HCEC 1CT (cell line): ENCODE measurements around the gene NELL2.

Experiments used
- DNase-seq: peaks from one replicate; pipeline ENCODE4 v3.0.0-alpha.2; 2017

The NELL2 gene

DNA sequence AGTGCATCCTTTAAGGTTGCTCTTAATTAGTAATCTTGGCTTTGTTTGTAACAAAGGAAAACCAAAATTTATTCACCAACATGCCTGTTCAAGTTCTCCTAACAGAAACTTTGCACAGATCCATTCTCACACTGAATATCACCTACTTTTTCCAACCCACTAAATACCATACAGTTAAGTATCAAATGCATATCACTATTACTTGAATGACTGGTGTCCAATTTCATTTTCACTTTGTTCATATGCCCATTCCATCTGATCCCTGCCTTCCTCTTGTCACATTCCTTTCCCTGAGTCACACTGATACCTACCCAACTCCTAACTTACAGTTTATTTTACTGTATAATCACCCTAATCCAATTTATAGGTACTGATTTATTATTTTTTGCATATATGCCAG, 286.4 kb downstream of the NELL2 start:
- DNase-seq: no peak

DNA sequence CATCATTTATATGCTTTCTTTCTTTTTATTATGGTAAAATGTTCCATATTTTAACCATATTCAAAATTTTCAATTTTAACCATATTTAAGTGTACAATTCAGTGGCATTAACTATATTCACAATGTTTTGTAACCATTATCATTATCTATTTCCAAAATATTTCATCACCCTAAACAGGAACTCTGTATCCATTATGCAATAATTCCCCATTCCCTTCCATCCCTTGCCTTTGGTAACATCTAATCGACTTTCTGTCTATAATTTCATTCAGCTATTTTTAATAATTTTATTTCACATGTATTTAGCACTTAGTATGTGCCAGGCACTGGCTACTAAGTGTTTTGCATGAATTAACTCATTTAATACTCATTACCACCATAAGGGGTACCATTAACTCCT, 287.5 kb downstream of the NELL2 start:
- DNase-seq: no peak

DNA sequence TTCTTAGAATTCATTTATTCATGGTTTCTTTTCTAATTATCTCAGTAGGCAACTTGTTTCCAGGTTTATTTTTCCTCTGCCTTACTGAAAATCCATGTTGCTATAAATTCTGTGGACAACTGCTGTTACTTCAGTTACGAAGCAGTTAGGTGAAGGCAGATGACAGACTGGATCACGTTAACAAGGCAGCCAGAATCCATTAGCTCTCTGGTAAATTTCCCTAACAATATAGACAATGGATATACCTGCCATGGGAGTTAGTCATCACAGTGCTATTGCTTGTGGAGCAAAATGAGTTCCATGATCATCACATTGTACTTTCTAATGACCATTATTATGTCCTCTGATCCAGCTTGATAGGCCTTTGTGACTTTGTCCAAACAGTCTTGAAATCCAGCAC, 291.5 kb downstream of the NELL2 start:
- no peak for DNase-seq

DNA sequence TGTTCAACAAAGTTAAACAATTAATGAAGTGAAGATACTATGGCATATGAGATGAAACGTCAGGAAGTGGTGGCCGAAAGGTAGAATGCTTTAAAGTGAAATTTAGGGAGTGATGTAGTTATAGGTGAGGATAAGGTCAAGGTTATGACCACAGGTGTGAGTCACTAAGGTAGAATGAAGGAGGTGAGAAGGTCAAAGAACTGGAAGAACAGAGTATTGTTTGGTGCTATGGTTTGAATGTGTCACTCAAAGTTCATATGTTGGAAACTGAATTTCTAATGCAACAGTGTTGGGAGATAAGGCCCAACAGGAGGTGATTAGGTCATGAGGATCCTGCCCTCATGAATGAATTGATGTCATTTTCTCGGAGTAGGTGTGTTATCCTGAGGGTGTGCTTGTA, 293.6 kb downstream of the NELL2 start:
- no peak for DNase-seq

DNA sequence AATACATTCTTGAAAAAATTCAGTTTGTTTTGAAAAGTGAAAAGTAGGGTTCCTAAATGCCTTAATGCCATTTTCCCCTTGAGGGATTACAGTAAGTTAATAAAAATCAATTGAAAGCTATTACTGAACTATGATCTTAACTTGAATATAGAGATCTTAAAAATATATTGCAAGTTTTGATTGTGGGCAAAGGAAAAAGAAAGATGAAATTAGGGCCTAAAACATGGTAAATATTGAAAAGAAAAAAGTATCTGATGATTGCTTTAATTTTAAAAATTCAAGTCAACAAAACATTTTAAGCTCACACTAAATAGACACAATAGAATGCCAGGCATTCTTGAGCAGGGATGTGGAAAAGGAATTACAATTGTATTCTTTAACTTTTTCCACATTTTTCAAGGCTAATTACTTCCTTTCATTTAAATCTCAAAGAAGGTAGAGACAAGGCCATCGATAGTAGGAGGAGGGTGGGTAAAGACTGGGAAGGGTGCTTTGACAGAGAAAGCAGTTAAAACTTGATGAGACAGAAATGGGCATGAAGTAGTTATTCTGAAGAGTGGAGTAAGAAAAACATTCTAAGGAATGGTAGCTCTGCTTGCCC, 294.4 kb downstream of the NELL2 start:
- DNase-seq: no peak

DNA sequence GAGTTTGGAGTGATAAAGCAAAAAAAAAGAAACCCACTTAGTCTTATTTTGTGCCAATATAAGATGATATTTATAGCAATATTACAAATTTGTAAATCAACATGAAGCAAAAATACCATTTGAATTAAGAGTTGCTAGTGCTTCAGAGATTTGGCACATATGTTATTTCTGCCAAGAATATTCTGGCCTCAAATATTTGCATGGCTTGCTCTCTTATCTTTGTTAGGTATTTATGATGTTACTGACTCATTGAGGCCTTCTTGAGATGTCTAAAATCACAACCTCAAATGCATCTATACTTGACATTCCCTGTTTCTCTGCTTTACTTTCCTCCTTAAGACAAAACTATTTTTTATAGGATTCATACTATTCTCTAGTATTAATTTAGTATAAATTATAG, 301.5 kb downstream of the NELL2 start:
- no peak for DNase-seq

DNA sequence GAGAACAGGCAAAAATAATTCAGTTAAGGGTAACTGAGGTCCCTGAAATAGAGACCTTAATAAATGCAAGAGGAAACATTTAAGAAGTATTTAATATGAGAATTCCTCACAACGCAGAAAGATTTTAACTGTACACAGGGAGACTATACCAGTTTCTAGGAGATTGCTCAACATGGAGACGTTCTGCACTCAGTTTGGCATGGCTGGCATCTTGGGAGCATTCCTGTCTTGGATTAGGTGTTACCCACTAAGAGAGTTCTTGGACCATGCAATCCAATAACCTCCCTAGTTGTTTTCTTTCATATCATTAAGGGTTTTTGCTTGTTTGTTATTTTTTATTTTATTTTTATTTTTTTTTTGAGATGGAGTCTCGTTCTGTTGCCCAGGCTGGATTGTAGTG, 302.4 kb downstream of the NELL2 start:
- no peak for DNase-seq

DNA sequence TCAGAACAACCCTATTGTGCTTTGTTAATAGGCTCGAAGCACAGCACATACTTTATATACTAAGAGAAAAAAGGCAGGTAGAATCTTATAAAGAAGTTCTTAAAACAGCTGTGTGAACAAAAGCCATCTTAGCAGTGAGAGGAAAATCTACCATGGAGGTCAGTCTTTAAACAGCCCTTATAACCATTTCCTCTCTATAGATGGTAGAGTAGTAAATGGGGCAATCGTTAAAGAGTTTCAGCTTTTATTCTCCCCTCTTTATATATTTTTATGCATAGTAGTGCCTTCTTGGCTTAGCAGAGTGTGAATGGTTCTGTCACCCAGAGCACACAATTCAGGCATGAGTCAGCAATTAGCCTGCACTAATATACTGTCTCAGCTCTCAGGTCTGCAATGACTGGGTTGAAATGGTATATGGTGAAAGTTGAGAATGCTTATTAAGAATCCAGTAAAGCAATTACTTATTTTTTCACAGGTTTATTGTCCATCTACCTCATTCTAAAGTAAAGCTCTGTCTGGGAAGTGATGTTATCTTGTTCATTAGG, 305.0 kb downstream of the NELL2 start:
- DNase-seq: no peak

DNA sequence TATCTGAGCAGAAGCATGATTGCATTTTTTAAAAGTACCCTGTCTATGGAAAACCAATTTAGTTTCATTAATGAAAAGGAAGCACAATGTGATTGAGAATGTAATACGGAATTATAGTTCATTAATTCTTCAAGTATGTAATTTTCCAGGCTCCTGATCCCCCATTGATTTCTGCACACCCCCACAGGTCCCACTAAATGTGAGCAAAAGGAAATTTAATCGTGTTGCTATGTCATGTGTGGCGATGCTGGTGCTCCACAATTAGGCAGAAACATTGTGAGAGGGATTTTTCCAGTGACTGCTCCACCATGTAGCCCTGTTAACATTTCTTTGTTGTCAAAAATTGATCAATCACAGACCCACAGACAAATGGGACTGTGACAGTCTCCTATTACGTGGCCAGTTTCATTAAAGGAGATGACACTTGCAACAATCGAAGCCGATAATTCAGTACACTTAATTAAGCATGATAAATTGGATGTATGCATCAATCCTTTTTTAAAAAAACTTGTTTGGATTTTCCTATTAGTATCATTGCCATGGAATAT, 306.0 kb downstream of the NELL2 start:
- no peak for DNase-seq

DNA sequence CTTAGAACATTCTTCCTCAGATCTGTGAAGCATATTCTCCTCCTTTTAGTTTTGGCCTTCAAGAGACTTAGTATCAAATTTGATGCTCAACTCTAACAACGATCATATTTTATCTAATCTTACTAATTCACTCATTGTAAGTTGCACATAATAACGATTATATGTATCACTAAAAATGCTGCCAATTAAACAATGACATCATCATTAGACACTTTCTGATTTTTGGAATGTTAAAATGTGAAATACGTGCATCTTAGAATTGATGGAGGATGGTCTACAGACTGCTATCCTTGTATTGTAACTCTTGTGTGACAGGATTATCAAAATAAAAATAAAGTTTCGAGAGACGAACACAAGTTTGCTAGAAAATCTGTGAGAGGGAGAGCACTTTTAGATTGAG, 311.0 kb downstream of the NELL2 start:
- no peak for DNase-seq

DNA sequence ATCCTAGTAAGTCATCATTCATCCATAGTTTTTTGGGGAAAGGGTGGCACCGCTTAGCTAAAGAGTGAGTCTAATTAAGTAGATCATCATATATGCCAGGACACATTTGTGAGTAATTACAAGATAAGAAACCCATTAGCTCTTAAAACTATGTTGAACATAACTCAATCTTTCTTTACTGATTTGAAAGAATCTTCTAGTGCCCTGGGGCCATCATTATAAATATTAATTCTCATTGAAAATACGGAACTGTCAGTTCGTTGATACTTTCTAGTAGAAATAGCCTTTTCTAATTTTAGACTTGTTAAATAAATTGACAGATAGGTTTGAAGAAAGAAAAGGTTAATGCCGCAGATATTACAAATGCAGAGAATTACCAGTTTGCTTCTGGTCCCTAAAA, 312.6 kb downstream of the NELL2 start:
- DNase-seq: no peak

DNA sequence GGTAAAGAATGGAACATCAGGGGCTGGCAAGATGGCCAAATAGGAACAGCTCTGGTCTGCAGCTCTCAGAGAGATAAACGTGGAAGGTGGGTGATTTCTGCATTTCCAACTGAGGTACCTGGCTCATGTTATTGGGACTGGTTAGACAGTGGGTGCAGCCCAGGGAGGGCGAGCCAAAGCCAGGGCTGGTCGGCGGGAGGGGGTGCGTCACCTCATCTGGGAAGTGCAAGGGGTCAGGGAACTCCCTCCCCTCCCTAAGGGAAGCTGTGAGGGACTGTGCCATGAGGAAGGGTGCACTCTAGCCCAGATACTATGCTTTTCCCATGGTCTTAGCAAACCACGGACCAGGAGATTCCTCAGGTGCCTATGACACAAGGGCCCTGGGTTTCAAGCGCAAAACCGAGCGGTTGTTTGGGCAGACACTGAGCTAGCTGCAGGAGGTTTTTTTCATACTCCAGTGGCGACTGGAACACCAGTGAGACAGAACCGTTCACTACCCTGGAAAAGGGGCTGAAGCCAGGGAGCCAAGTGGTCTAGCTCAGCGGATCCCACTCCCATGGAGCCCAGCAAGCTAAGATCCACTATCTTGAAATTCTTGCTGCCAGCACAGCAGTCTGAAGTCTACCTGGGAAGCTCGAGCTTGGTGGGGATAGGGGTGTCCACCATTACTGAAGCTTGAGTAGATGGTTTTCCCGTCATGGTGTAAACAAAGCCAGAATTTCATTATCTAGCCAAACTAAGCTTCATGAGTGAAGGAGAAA, 317.6 kb downstream of the NELL2 start:
- DNase-seq: no peak

DNA sequence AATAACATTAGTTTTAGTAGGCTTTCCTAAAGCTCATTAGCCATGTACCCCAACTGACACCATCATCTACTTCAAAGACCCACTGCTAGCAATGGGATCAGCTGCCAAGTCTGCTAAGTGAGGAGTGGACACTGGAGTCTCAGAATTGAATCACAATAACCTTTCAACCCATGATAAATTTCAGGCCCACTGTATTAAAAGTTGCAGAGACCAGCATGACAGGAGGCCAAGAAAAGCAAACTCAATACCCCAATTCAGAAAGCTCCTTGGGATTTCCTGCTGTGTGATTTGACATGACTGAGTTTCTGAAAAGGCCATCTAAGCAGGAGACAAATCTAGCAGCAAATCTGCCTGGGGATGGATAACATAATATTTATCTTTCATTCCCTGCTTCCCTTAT, 320.7 kb downstream of the NELL2 start:
- DNase-seq: no peak

DNA sequence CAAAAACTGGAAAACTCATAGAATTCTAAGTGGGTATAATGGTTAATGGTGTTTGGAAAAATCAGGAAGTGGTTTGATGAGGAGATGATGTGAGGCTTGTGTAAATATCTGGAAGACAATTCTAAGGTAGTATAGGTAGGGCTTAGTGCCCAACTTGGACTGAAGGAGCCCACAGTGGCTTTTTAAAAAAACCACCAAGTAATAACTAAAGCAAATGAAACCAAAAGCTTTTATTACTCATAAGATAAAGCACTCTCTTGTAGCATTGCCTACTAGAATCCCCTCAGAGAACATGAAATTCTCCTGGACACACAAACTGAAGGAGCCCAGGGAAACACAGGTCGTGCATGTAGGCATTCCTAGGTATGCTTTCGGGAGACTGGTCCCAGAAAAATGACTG, 324.5 kb downstream of the NELL2 start:
- no peak for DNase-seq

DNA sequence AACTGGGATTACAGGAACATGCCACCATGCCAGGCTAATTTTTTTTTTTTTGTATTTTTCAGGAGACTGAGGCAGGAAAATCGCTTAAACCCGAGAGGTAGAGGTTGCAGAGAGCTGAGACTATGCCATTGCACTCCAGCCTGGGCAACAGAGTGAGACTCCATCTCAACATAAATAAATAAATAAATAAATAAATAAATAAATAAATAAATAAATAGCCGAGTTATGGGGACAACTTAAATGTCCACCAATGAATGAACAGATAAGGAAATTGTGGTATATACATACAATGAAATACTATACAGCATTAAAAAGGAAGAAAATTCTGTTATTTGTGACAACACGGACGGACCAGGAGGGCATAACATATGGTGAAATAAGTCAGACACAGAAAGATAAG, 325.7 kb downstream of the NELL2 start:
- DNase-seq: no peak

DNA sequence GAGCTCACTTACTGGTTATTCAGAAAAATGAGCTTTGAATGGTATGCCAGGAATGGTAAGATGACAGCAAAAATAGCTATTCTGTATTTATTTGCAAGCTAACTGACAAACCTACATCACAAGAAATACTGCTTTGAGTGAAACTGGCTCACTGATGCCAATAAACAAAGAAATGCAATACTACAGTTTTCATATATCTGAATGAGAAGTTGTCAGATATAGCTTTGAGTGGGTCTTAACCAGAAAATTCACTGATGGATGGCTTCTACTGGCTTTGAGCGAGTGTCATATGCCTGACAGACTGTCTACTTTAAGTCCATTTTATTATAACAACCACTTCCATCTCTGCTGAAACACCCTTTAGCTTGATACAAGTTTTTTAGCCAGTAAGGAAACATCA, 330.1 kb downstream of the NELL2 start:
- DNase-seq: no peak

DNA sequence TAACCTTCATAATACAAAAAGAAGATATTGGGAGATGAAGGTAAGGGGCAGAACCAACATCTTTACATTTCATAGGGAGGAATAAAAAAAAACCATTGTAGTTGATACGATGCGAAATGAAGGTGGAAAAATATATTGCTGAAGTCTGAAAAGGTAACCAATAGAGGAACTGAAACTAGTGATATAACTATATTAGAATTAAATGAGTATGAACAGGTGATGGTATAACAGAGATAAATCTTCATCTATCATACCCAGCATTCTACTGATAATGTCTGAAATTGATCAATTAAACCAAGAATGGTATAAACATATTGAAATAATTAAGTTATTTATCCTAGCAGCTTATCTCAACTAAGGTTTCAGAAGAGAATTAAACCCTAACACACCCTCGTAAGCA, 332.1 kb downstream of the NELL2 start:
- no peak for DNase-seq

DNA sequence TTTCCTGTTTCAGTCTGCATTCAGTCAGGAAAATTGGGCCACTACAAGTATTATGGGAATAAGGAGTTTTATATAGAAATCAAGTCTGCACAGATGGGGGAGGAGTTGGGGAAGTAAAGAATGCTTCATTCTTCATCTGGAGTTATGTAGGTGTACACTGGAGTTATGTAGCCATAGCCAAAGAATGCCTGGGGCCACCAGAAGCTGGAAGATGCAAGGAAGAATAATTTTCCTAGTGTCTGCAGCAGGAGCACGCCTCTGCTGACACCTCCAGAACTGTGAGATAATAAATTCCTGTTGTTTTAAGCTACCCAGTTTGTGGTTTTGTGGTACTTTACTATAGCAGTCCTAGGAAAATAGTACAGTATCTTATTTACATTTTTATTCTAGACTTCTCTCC, 333.4 kb downstream of the NELL2 start:
- no peak for DNase-seq

DNA sequence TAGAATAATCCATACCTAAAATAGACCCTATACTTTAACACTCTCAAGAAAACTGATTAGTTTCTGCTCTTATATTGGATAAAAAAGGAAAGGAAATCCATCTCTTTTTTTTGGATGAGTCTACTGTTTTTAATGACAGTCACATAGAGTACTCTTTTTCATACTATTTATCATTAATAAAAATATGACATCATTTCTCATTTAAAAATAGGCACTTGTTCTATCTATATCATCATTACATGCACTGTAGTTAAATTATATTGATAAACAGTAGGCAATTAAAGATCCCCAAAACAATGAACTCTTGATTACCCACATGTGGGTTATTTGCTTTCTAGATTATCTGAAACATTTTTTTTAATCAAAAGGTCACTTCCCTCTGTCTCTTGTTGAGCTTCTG, 338.8 kb downstream of the NELL2 start:
- no peak for DNase-seq

DNA sequence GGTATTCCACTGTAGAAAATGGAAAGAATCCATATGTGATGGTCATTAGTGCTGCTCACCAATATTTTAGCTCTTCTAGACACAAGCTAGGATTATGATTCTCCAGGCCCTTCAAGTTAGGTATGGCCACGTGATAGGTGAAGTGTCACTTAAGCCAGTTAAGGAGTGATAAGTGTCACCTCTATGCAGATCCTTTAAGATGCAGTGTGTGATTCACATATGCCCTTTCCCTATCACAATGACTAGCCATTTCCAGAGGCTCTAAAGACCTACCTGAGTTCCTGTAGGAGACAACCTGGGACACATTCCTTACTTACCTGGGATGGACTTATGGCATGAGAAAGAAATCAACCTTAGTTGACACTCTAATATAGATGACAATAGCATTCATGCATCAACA, 343.2 kb downstream of the NELL2 start:
- no peak for DNase-seq

DNA sequence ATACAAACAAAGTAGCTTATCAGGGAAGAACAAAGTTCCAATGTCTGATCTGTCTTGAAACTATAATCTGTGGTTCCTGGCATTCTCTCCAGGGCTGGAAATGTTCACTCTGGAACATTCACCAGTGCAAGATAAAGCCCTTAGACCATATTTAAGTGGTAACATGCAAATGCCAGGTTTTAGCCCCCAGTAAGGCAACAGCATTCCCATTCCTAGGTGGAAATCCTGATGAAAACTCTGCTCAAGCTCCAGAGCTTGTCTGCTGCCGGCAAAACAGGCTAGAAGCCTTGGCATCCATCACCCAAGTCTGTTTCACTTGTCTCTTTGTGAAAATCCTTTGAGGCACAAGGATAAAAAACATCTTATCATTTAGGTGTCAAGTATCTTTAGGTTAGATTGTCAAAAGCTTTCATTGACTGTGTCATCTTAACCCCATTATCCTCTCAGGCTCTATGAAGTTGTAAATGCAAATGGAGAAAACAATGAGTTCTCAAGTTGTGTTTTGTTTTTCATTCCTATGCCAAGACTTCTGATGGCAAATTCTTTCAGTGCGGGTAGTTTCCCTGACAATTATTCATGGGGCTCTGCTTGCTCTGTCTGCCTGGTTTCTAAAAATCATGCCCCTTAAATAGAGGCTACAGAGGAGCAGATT, 344.7 kb downstream of the NELL2 start:
- DNase-seq: no peak

DNA sequence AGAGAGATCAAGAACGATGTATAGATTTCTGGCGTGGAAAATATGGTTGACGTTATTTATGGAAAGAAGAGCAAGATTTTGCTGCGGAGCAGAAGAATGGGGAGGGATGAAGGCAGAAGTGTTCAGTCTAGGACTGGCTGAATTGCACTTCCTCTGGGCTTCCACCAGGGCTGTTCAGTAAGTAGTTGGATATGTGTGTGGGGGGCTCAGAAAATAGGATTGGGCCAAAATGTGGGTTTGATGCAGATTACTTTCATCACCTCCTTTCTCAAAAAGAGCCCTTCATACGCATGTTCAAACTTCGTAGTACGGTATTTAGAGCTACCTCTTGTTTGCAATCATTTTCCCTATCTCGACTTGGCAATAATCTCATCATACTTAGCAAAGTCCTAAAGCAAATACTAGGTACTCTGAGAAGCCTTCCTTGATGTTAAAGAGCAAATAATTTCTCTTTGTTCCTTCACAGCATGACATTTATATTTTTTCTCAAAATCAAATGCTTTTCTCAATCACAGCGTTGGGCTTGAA, 349.4 kb downstream of the NELL2 start:
- no peak for DNase-seq

DNA sequence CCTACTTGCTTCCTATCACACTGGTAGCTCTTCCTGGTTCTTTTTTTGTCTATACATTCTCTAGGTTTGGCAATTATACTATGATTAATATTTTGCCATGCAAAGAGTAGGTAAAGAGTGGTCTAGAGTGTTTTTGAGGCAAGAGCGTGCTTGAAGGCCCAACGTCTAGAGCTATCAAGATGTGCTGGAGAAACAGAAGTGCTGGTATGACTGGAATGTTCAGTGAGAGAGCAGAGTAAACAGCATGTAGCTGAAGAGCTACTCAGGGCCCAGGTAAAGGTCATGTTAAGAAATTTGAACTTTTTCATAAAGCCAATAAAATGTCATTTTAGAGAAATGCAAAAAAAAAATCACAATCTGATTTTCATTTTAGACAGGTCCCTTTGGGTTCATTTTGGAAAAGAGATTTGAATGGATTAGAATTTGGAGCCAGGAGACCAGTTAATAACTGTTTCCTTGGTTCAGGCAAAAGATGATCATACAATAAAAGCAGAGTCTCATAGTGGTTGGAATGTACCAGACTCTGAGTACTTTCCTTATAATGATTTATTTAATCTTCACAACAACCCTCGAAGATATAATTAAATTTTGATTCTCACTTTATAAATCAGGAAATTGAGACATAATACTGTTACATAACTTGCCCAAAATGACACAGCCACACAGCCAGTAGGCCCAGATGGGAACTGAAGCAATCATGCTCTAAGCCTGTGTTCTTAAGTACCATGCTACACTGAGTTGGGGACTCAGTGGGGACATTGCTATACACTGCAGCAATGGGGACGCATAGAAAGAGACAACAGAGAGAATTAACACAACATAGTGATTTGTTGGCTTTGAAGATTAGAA, 350.1 kb downstream of the NELL2 start:
- DNase-seq: no peak
